GM15510 (cell line): Measurements from ENCODE around the gene TNFSF8.

ENCODE experiments used
- POLR2A ChIP-seq: IDR thresholded peaks from 3 replicates; pipeline ENCODE4 v1.6.1; 2011; ENCODE audit warnings: borderline replicate concordance; ENCODE audit not compliant: insufficient read length; ENCODE audit errors: extremely low read depth

Gene TNFSF8

GRCh38 chr9:114921171-114921570 is 9.2 kb downstream of the TNFSF8 start:
- no peak for TF ChIP-seq POLR2A

- TF ChIP-seq POLR2A, result no peak
These were observed 10.8 kb downstream of the TNFSF8 start for GRCh38 chr9:114919611-114920010.

GRCh38 chr9:114916481-114916880 is 13.9 kb downstream of the TNFSF8 start:
- no peak for TF ChIP-seq POLR2A

- TF ChIP-seq POLR2A, result no peak
These were observed 16.3 kb downstream of the TNFSF8 start for GRCh38 chr9:114914139-114914538.

- no peak for TF ChIP-seq POLR2A
These were observed 16.7 kb downstream of the TNFSF8 start for GRCh38 chr9:114913656-114914055.

- no peak for TF ChIP-seq POLR2A
These were observed 17.2 kb downstream of the TNFSF8 start for GRCh38 chr9:114913217-114913616.

- no peak for TF ChIP-seq POLR2A
These were observed 19.1 kb downstream of the TNFSF8 start for GRCh38 chr9:114911167-114911821.

GRCh38 chr9:114910541-114910940 is 19.9 kb downstream of the TNFSF8 start:
- no peak for TF ChIP-seq POLR2A

GRCh38 chr9:114909661-114910060 is 20.7 kb downstream of the TNFSF8 start:
- no peak for TF ChIP-seq POLR2A

GRCh38 chr9:114908805-114909448 is 21.5 kb downstream of the TNFSF8 start:
- no peak for TF ChIP-seq POLR2A

- no peak for TF ChIP-seq POLR2A
These were observed 22.2 kb downstream of the TNFSF8 start for GRCh38 chr9:114908104-114908622.

GRCh38 chr9:114906922-114907571 is 23.3 kb downstream of the TNFSF8 start:
- TF ChIP-seq POLR2A, result no peak

GRCh38 chr9:114905170-114905940 is 25.0 kb downstream of the TNFSF8 start:
- no peak for TF ChIP-seq POLR2A

- no peak for TF ChIP-seq POLR2A
These were observed 27.4 kb downstream of the TNFSF8 start for GRCh38 chr9:114902786-114903524.

GRCh38 chr9:114900942-114901802 is 29.2 kb downstream of the TNFSF8 start:
- no peak for TF ChIP-seq POLR2A
